GM23338 (cell line): ENCODE measurements around the gene USP6NL. TPM values are rescaled to one million over a fixed set of nuclear protein-coding genes. Genes with fewer than 3 reads are reported as not detected.

Experiments
- ATAC-seq: fragments of 200-7000 bp; cut with Tn5 transposase; 3 replicates; pipeline ENCODE4 v1.9.1; 2020
- DNase-seq: peaks from one replicate; pipeline ENCODE4 v3.0.0-alpha.2; 2015; ENCODE audit warnings: low spot score
- H2AFZ ChIP-seq: fragments of 200-600 bp; sonication (generic); 2 replicates; pipeline ENCODE4 v1.8.0; 2016; ENCODE audit warnings: antibody characterized with exemption, mild to moderate bottlenecking, moderate library complexity
- H3F3A ChIP-seq: fragments of 200-600 bp; sonication (generic); replicated peaks from 2 replicates; pipeline ENCODE4 v1.8.0; 2017; ENCODE audit warnings: antibody characterized with exemption, mixed run types, low read depth
- H3K27ac ChIP-seq: fragments of 200-600 bp; sonication (generic); 2 replicates; pipeline ENCODE4 v1.6.1; 2016; ENCODE audit warnings: low read depth
- H3K27me3 ChIP-seq: fragments of 200-600 bp; sonication (generic); 2 replicates; pipeline ENCODE4 v1.8.0; 2016; ENCODE audit warnings: mild to moderate bottlenecking, mixed run types, moderate library complexity; ENCODE audit not compliant: insufficient read depth
- H3K36me3 ChIP-seq: fragments of 200-600 bp; sonication (generic); 2 replicates; pipeline ENCODE4 v1.8.0; 2016; ENCODE audit warnings: mild to moderate bottlenecking; ENCODE audit not compliant: insufficient read depth
- H3K4me1 ChIP-seq: fragments of 200-600 bp; sonication (generic); 2 replicates; pipeline ENCODE4 v1.8.0; 2016; ENCODE audit warnings: mild to moderate bottlenecking, moderate library complexity; ENCODE audit not compliant: insufficient read depth
- H3K4me2 ChIP-seq: fragments of 200-600 bp; sonication (generic); 2 replicates; pipeline ENCODE4 v1.7.1; 2017; ENCODE audit warnings: mixed run types
- H3K4me3 ChIP-seq: fragments of 200-600 bp; sonication (generic); 2 replicates; pipeline ENCODE4 v1.6.1; 2016; ENCODE audit warnings: mixed run types
- H3K79me2 ChIP-seq: fragments of 200-600 bp; sonication (generic); replicated peaks from 2 replicates; pipeline ENCODE4 v1.8.0; 2017; ENCODE audit warnings: mild to moderate bottlenecking; ENCODE audit not compliant: insufficient read depth
- H3K9me2 ChIP-seq: fragments of 200-600 bp; sonication (generic); 2 replicates; pipeline ENCODE4 v1.8.0; 2017; ENCODE audit not compliant: insufficient read depth
- H4K20me1 ChIP-seq: fragments of 200-600 bp; sonication (generic); replicated peaks from 2 replicates; pipeline ENCODE4 v1.8.0; 2017; ENCODE audit warnings: mild to moderate bottlenecking; ENCODE audit not compliant: insufficient read depth
- H3K27ac Mint-ChIP-seq: 2 replicates; pipeline ENCODE4 v1.8.0; 2020; ENCODE audit warnings: inconsistent platforms, mild to moderate bottlenecking, moderate library complexity, mixed read lengths
- H3K27me3 Mint-ChIP-seq: 3 replicates; pipeline ENCODE4 v1.8.0; 2022; ENCODE audit warnings: low read depth, mild to moderate bottlenecking, moderate library complexity, mixed read lengths, inconsistent platforms; ENCODE audit not compliant: insufficient read depth, poor library complexity
- H3K36me3 Mint-ChIP-seq: 3 replicates; pipeline ENCODE4 v1.8.0; 2021; ENCODE audit warnings: low read depth, mild to moderate bottlenecking, inconsistent platforms, moderate library complexity, mixed read lengths
- H3K4me1 Mint-ChIP-seq: 3 replicates; pipeline ENCODE4 v1.8.0; 2020; ENCODE audit warnings: mild to moderate bottlenecking, inconsistent platforms, mixed read lengths
- H3K4me3 Mint-ChIP-seq: 3 replicates; pipeline ENCODE4 v1.8.0; 2021; ENCODE audit warnings: moderate library complexity, mild to moderate bottlenecking, inconsistent platforms, mixed read lengths
- H3K9me3 Mint-ChIP-seq: 3 replicates; pipeline ENCODE4 v1.8.0; 2020; ENCODE audit warnings: moderate library complexity, mild to moderate bottlenecking, inconsistent platforms, mixed read lengths
- CREB1 ChIP-seq: fragments of 250-450 bp; sonication (Bioruptor Pico); IDR thresholded peaks from 2 replicates; pipeline ENCODE4 v1.5.0; 2020; ENCODE audit warnings: low read depth, mild to moderate bottlenecking, moderate library complexity
- CTCF ChIP-seq, 2 experiments: fragments of 200-600 bp in 1 of 2; sonication (generic) in 1 of 2; conservative IDR thresholded peaks; 2 replicates each; pipeline versions ENCODE4 v1.5.1 to v1.6.1; 2016 to 2017; ENCODE audit warnings: antibody characterized with exemption in 2 of 2, low read depth in 2 of 2, mild to moderate bottlenecking in 2 of 2, moderate library complexity in 1 of 2
- ETS1 ChIP-seq: IDR thresholded peaks from 2 replicates; pipeline ENCODE4 v1.6.1; 2016; ENCODE audit warnings: antibody characterized with exemption
- EZH2 ChIP-seq: fragments of 200-600 bp; sonication (generic); IDR thresholded peaks from one replicate; pipeline ENCODE4 v1.8.0; 2017; ENCODE audit warnings: antibody characterized with exemption, mild to moderate bottlenecking, low read depth; ENCODE audit not compliant: unreplicated experiment
- EZH2phosphoT487 ChIP-seq: fragments of 200-600 bp; sonication (generic); IDR thresholded peaks from one replicate; pipeline ENCODE4 v1.8.1; 2018; ENCODE audit warnings: antibody characterized with exemption; ENCODE audit not compliant: unreplicated experiment
- JUNB ChIP-seq: IDR thresholded peaks from one replicate; pipeline ENCODE4 v1.6.1; 2016; ENCODE audit warnings: antibody characterized with exemption; ENCODE audit not compliant: unreplicated experiment
- NANOG ChIP-seq: IDR thresholded peaks from 2 replicates; pipeline ENCODE4 v1.6.1; 2016; ENCODE audit warnings: antibody characterized with exemption, borderline replicate concordance
- POLR2AphosphoS5 ChIP-seq: IDR thresholded peaks from 2 replicates; pipeline ENCODE4 v1.6.1; 2016; ENCODE audit warnings: antibody characterized with exemption, low read depth
- REST ChIP-seq: IDR thresholded peaks from one replicate; pipeline ENCODE4 v1.6.1; 2018; ENCODE audit warnings: antibody characterized with exemption; ENCODE audit not compliant: unreplicated experiment
- STAT1 ChIP-seq: IDR thresholded peaks from one replicate; pipeline ENCODE4 v1.6.1; 2016; ENCODE audit warnings: antibody characterized with exemption; ENCODE audit not compliant: unreplicated experiment
- ZNF114 ChIP-seq: fragments of 250-450 bp; sonication (Bioruptor Pico); IDR thresholded peaks from 2 replicates; pipeline ENCODE4 v1.5.0; 2020; ENCODE audit warnings: mild to moderate bottlenecking, moderate library complexity
- ZNF331 ChIP-seq: fragments of 250-450 bp; sonication (Bioruptor Pico); IDR thresholded peaks from 2 replicates; pipeline ENCODE4 v1.5.0; 2020; ENCODE audit warnings: low read depth, mild to moderate bottlenecking, moderate library complexity
- ZNF462 ChIP-seq: fragments of 250-450 bp; sonication (Bioruptor Pico); IDR thresholded peaks from 2 replicates; pipeline ENCODE4 v1.5.0; 2020; ENCODE audit warnings: mild to moderate bottlenecking, moderate library complexity
- polyA plus RNA-seq: library from polyadenylated mRNA; unstranded; fragments of >200 nt; fragmentation: Nextera tagmentation; extraction: Ambion mirVana; gene quantifications from 2 replicates; pipeline ENCODE4 v1.2.1, GENCODE V29; 2016
- total RNA-seq: library from RNA; depleted of rRNA; stranded (reverse); fragments of >200 nt; shearing (Covaris generic); gene quantifications from 2 replicates; pipeline ENCODE4 v1.2.3, GENCODE V29; 2014

USP6NL gene
- total and polyA plus RNA-seq, 2 experiments from 2014 or later, result 8.1 to 29.7 TPM

- TF ChIP-seq JUNB (no peak), ZNF331 (CRISPR knock-in tag) (no peak), CTCF (conservative IDR thresholded peaks at IDR 0.05; ENCODE audit: low read depth in 2 of 2) (no peak), STAT1 (no peak), POLR2AphosphoS5 (no peak), EZH2 (no peak), ZNF114 (no peak), ETS1 (no peak), EZH2phosphoT487 (no peak), REST (no peak), CREB1 (CRISPR knock-in tag) (no peak), NANOG (no peak), ZNF462 (no peak)
- Histone ChIP-seq H3K9me2 (0 out of 2 replicates have a peak, but pooled peaks cover 2% of the 10 kb centered on the region), H4K20me1 (no peaks in the 10 kb centered on the region), H3K27me3 (no peaks in the 10 kb centered on the region), H3F3A (0 out of 2 replicates have a peak, but pooled peaks cover 4% of the 10 kb centered on the region), H3K4me2 (no peak overlapping the region), H3K4me1 (peaks cover 53% of the 10 kb centered on the region), H3K4me3 (no peak overlapping the region), H3K27ac (no peak overlapping the region), H3K79me2 (no peaks in the 10 kb centered on the region), H3K36me3 (no peaks in the 10 kb centered on the region), H2AFZ (no peak overlapping the region)
- ATAC-seq (no peak), DNase-seq (no peak)
- peaks cover 16% of the 10 kb centered on the region for H3K27me3 Mint-ChIP-seq
- no peaks in the 10 kb centered on the region for H3K36me3 Mint-ChIP-seq
- H3K9me3 Mint-ChIP-seq, result no peaks in the 10 kb centered on the region; the same call in 2 of the 3 replicates
- no peak overlapping the region for H3K27ac Mint-ChIP-seq
- H3K4me3 Mint-ChIP-seq, result no peak overlapping the region
- H3K4me1 Mint-ChIP-seq, result peaks cover 55% of the 10 kb centered on the region
Observed at GRCh38 chr10:11439523-11440053, 171.9 kb downstream of the USP6NL start.
